WTC11 (cell line): ENCODE results near the gene ARHGAP28.

Experiments
- ATF3 ChIP-seq: sonication (generic); formaldehyde crosslinking; conservative IDR thresholded peaks from 2 replicates; pipeline ENCODE4 v1.8.1; 2022; ENCODE audit warnings: mild to moderate bottlenecking, missing genetic modification reagents
- FOXJ3 ChIP-seq: sonication (generic); formaldehyde crosslinking; IDR thresholded peaks from 2 replicates; pipeline ENCODE4 v1.9.0; 2021; ENCODE audit warnings: missing genetic modification reagents, mild to moderate bottlenecking, borderline replicate concordance
- NFE2L1 ChIP-seq: sonication (generic); formaldehyde crosslinking; IDR thresholded peaks from 2 replicates; pipeline ENCODE4 v1.8.1; 2023; ENCODE audit warnings: missing genetic modification reagents
- ZNF396 ChIP-seq: fragments of 250-450 bp; sonication (Bioruptor Pico); IDR thresholded peaks from 2 replicates; pipeline ENCODE4 v1.8.0; 2021; ENCODE audit warnings: mild to moderate bottlenecking, moderate library complexity, borderline replicate concordance
- TF ChIP-seq, protein P1 (sequence below): sonication (generic); formaldehyde crosslinking; IDR thresholded peaks from 2 replicates; pipeline ENCODE4 v1.8.1; 2023; ENCODE audit warnings: mild to moderate bottlenecking, missing genetic modification reagents, moderate library complexity

DNA sequence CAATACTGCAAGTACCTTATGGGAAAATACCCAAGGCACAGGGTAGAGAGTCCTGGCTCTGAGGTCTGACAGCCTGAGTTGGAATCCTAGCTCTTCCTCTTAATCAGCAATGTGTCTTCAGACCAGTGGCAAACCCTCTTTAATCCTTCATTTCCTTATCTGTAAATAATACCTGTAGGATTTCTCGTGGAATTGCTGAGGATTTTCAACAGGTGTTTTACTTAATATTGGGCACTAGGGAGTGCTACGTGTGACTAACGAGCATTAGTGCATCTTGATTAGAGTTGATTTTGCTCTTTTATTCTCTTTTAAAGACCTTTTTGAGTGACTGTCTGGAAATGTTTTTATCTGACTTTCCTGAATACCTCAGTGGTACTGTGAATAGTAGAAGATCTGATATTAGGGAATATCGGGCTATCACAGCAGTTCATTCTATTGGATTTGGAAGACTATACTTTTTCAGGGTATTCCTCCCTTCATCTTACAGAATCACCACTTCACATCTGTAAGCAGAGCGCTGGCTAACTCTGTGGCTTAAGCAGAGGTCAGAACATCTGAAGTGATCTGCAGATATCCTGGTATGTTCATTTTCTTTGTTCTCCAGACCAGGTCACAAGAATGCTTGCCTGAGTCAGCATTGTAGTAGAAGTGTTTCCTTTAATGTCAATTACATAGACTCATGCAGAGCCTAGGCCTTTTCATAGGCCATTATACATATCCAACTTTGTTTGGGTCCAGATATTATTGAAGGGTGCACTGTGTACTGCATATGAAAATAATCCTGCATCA is 49.1 kb downstream of the ARHGAP28 start:
- TF ChIP-seq ATF3 (CRISPR knock-in tag) (no peak), ZNF396 (CRISPR knock-in tag) (no peak), NFE2L1 (CRISPR knock-in tag) (no peak), FOXJ3 (CRISPR knock-in tag) (no peak)
- TF ChIP-seq, protein P1, sequence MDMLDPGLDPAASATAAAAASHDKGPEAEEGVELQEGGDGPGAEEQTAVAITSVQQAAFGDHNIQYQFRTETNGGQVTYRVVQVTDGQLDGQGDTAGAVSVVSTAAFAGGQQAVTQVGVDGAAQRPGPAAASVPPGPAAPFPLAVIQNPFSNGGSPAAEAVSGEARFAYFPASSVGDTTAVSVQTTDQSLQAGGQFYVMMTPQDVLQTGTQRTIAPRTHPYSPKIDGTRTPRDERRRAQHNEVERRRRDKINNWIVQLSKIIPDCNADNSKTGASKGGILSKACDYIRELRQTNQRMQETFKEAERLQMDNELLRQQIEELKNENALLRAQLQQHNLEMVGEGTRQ = no peak
